GM18861 (cell line): Measurements from ENCODE around the gene RSBN1.

Experiments used
- ATAC-seq: cut with Tn5 transposase; IDR thresholded peaks from one replicate; pipeline ENCODE4 v1.9.1; 2021; ENCODE audit not compliant: unreplicated experiment

Gene RSBN1

DNA sequence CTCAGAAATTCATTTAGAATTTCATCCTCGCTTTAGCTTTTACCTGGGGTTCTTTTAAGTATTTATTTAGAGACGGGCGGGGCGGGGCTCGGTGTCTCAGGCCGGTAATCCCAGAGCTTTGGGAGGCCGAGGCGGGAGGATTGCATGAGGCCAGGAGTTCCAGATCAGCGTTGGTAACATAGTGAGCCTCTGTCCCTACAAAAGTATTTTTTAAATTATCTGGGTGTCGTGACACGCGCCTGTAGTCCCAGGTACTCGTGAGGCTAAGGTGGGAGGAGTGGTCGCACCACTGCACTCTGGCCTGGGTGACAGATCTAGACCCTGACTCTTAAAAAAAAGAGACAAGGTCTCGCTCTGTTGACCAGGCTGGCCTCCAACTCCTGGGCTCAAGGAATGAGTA is 942 bp upstream of the RSBN1 start:
- ATAC-seq = no peak

DNA sequence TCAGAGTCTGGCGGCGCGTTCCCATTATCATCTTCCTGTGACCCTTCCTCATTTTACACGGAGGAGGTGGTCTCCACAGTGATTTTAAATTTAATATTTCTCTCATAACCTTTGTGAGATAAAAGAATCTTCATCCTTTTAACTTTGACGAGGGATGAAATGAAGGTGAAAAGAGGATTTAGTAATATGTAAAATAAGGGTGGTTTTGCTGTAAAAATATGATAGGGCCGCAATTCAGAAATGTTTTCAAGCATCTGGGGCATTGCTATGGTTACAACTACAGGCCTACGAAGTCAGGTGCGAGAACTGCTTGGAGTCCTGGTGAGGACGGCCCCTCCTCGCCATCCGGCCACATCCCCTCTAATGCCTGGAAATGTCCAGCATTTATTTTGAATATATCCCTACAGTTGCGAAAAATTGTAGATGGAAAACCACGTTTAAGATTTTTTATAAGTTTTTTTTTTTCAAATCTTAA is 422 bp upstream of the RSBN1 start:
- no peak for ATAC-seq

DNA sequence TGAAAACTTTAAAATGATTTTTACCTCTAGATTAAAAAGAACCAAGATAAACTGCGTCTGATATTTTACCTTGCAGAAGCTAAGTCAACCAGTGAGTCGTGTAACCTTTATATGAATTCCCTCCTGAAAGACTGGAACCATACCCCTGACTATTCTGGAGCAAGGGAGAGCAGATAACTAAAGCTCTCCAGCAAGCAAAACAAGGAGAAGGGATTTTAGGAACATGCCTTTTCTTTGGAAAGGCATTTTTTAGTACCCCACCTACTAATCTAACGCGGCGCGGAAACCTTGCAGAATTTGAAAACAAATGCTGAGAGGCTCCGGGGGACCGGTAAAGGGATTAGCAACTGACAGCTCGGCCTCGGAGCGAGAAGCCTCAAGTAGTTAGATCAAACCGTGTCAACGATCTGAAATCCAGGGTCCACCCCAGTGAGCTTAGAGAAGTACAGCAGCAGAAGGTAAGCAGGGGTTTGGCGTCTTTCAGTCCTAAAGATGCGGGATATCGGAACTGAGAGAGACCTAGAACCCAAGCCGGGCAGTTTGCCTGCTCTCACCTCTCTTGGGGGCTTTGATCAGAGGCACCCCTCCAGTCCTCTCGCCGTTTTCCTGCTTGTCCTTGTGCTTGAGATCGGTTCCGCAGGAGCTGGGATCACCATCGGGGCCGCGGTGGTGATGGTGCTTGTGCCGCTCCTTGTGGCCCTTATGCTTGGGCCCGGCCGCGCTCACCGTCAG is 954 bp downstream of the RSBN1 start:
- ATAC-seq = no peak

DNA sequence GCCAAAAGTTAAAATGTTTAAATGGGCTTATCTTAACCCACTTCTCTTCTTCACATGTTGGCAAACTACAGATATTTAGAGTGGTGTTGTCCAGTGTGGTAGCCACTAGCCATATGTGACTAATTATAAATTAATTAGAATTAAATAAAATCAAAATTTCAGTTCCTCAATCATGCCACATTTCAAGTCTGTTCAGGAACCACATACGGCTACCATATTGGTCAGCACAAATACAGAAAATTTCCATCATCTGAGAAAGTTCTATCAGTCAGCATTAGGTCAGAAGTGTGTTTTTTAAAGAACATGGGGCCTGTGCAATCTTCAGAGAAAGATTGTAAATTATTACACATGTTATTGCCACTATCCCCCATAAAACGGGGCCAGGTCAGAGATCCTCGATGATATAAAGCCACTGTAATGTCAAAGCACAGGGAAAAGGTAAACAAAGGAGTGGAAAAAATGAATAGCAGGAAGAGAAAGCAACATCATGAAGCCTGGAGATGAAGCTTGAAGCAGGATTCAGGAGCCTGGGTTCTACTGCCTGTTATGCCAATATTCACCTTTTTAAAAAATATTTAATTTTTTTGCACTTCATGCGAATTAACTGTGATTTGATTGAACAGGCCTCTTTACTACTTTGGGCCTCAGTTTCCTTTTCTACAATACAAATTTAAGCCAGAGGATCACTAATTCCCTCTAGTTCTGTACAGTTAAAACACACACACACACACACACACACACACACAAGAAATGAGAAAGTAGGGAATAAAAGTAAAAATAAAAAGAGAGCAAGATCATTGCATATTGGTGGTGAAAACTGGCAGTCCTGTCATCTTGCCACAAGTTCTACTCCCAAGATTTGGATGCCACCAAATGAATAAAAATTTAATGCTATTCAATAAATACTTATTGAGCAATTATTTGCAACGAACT is 2.3 kb downstream of the RSBN1 start:
- no peak for ATAC-seq

DNA sequence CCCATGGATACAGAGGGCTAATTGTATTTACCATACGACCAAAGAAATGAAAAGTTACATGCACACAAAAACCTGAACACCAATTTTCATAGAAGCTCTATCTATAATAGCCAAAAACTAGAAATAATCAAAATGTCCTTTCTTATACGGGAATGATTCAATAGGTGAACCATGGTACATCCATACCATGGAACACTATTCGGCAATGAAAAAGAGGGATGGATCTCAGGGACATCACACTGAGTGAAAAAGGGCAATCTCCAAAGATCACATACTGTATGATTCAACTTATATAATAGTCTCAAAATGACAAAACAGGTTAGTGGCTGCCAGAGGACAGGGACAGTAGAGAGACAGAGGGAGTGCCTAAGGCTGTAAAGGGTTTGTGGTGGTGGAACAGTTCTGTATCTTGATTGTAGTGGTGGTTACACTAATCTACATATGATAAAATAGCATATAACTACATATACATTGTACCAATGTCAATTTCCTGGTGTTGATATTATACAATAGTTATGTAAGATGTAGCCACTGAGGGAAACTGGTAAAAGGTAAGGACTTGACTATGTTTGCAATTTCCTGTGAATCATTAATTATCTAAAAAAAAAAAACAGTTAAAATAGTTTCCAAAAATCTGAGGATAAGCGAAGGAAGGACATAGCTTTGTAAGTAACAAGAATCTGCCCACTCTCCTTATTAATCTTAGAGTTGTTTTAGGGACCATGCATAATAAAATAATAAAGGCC is 3.7 kb downstream of the RSBN1 start:
- ATAC-seq = no peak

DNA sequence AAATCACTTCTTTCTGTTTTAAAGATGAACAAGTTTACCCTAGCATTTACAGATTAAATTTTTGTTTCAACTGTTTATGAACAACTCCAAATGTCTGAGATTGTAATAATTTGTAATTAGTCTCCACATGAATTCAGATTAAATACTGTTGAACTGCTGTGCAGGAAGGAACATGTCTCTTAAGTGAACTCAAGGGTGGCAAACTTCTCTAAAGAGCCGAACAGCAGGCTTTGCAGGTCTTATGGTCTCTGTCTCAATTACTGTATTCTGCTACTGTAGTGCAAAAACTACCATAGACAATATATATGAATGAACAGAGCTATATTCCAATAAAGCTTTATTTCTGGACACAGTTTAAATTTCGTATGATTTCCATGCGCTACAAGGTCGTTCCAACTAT is 6.6 kb downstream of the RSBN1 start:
- ATAC-seq = no peak

DNA sequence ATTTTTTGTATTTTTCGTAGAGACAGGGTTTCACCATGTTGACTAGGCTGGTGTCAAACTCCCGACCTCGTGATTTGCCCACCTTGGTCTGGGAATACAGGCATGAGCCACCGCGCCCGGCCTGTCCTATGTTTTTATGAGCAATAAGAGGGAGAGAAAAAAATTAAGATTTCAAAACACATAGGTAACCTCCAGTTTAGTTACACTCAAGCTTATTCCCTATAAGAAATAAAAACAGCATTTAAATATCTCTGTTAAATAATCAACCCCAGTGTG is 7.1 kb downstream of the RSBN1 start:
- ATAC-seq = no peak

DNA sequence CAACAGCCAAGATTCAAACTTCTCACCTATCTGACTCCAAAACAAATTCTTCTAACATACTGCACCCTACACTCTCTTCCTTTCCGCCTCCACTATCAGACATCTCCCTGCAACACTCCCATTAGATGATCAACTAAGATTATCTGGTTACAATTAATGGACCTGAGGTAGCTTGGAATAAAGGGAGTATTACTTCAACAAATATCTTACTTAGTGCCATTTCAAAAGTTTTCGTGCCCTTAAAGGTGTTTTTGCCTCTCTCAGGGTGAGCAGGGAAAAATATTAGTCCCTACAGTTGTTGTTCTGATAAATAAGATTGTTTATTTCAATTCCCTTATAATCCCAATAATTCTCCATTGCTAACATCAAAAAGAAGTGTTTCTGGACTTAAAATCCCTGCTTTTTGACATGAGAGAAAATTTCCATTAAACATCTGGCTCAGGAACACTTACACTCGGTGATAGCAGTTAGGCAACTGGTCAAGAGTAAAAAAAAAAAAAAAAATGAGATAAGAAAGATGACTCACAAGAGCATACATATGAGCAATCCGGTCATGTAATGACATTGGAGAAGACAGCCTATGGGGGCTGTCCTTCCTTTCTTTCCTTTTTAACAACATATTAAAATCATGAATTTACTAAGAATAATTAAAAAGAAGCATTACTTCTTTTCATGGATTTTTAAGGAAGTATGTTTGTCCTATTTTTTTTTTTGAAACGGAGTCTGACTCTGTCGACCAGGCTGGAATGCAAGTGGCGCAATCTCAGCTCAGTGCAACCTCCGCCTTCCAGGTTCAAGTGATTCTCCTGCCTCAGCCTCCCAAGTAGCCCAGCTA is 7.6 kb downstream of the RSBN1 start:
- ATAC-seq = no peak

DNA sequence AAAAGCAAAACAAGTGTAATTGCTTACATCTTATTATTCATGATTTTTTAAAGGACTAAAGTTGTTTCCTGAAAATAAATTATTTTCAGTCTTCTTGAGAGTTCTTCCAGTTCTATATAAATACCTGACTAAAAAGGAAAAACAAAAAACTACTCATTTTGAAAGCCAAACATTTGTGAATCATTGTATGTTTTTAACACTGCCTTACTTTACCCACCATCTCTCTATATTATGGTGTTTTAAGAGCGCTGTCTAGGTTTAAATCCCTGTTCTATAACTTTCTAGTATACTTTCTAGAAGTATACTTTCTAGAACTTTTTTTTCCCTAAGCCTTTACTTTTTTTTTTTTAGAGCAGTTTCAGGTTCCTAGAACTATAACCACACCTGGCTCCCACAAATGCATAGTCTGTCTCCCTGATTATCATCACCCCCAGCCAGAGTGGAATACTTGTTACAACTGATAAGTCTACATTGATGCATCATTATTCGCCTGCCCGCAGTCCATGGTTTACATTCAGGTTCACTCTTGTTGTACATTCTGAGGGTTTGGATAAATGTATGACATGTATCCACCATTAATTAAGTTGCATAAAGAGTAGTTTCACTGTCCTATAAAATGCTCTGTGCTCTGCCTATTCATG is 9.8 kb downstream of the RSBN1 start:
- no peak for ATAC-seq

DNA sequence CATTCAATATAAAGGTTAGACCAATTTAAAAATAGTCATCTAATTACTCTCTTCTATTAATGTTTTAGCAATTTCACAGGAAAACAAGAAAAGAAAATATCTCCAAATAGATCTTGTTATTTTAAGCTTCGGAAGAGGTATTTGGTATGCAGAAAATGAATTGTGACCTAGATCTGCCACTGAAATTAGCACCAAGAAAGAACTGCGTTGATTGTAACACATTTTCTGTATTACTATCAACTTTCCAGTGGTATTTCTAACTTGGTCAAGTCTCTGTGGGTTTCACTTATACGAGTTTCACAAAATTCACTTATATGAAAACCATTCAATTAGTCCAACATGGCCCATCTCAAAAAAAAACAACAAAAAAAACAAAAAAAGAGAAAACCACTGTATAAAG is 11.8 kb downstream of the RSBN1 start:
- no peak for ATAC-seq

DNA sequence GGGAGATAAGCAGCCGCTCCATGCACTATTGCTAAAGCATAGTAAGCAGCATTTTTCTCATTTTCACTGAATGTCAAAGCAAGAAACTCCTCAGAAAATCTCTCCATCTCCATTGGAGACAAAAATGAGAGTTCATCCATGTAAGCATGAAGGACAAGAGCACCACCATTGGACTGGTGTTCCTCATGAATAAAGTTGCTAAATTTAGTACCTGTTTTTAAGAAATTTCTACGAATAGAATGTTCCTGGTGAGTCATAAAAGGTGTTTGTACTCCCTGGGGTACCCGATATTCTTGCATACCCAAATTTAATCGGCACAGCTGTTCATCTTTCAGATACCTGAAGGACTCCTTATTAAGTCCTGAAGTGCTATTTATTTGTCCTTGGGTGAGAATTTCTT is 14.8 kb downstream of the RSBN1 start:
- ATAC-seq = no peak

DNA sequence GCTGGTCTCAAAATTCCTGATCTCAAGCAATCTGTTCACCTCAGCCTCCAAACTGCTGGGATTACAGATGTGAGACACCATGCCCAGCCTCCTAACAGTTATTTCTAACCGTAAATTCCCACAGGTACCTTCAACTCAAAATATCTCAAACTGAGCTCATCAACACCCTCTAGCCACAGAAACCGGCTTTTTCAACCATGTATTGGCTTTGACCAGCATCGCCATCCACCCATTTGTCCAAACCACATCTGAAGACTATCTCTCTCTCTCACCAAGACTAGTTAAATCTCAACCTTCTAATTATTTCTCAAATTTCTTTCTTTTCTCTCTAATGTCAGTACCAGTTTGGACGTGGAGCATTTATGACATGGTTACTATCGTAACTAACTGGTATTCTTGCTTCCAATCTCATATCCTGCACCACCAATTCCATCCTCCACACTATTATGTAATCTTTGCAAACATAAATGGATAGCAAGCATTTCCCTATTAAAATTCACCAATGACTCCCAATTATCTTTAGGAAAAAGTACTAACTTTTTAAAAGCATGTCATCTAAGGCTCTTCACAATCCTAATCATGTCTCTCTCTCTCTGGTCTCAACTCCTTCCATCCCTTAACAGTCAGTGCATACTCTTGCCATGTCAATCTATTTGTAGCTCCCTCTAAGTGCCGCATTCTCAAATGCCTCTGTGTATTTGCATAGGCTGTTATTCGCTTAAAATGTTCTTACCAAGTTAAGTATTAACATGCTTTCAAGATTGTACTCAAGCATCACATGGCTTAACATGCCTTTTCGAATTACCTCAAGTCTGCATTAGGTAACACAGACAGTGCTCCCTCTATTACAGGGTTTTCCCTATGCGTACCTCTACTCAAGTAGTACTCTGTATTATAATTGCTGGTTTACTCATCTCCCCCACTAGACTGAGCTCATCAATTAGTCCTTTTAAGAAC is 18.1 kb downstream of the RSBN1 start:
- peak; percentile 56 for ATAC-seq

DNA sequence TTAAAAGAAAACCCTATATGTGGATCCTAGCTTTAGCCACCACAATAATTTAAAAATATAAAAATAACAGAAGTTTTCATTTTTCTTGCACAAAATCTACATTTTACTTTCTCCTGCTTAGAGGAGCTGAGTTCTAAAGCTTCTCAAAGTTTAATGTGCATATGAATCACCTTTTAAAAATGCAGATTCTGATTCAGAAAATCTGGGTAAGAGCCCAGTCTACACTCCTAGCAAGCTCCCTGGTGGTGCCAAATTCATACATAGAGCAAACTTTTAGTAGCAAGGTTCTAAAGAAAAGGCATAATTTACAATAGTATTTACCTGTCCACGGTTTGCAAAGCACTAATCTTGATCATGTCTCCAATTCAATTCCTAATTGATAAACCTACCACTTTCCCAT is 19.3 kb downstream of the RSBN1 start:
- ATAC-seq = no peak

DNA sequence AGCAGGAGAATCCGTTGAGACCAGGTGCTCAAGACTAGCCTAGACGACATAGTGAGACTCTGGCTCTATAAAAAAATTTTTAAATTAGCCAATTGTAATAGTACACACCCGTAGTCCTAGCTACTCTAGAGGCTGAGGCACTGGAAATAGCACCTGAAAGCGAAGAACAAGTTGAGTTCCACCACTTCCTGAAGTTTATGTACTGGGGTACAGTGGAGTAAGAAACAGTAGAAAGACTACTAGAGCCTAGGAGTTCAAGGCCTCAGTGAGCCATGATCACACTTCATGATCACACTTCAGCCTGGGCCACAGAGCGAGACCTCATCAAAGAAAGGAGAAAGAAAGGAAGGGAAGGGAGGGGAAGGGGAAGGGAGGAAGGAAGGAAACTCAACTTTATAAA is 19.8 kb downstream of the RSBN1 start:
- ATAC-seq = no peak

DNA sequence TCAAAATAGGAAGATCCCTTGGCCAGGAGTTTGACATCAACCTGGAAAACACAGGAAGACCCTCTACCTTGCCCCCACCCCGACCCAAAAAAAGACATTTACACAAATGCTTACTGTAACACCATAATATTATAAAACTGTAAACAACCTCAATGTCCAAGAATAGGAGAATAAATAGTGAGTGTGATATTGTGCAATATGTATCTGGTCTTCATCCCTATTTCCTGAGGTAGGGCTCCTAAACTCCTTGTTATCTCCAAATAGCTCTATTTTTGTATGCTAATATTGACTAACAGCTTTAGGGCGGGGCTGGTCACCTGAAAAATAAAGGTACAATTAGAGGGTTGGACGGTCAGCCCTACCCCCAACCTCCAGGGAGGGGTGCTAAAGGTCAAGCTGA is 23.5 kb downstream of the RSBN1 start:
- ATAC-seq = no peak

DNA sequence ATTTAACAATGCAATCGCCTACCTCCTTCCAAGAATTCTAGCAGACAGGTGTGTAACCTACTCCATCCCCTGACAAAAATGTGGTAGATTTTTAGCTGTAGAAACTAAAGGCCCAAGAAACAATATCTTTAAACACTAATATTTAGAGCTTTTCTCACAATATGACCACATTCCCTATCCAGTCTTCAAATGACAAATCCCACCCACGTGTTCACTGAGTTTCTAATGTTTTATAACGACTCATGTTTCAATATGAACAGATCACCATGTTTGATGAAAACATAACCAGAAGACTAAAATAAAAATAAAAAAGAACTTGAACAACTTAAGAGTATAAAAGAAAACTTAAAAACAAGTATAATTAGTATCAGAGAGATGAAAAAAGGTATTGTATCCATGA is 24.6 kb downstream of the RSBN1 start:
- ATAC-seq = no peak

DNA sequence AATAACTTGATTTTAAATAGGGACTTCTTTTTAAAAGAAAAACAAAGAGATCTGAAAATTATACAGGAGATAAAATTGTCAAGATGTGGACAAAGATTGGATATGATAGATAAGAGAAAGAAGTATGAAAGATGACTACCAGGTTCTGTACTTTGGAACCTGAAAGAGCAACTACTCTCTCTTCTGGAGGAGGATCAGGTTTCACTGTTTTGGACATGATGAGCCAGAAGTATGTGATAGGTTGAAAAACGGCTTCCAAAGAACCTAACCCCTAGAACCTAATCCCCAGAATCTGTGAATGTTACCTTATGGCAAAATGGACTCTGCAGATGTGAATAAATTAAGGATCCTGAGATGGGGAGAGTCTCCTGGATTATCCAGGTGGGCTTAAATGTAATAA is 26.2 kb downstream of the RSBN1 start:
- no peak for ATAC-seq

DNA sequence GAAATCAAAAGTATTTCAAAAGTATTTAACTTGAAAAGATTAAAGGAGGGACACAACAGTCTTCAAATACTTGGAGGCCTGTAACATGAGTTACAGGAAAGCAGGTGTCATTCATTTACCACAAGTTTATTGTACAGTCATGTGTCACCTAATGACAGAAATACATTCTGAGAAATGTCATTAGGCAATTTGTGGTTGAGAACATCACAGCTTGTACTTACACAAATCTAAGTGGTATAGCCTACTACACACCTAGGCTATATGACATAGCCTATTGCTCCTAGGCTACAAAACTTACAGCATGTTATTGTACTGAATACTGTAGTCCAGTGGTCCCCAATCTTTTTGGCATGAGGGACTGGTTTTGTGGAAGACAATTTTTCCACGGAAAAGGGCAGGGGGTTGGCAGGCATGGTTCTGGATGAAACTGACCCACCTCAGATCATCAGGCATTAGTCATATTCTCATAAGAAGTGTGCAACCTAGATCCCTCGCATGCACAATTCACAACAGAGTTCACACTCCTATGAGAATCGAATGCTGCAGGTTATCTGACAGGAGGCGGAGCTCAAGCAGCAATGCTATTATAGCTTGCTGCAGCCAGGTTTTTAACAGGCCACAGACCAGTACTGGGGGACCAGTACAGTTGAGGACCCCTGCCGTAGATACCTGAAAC is 28.0 kb downstream of the RSBN1 start:
- peak; percentile 69 for ATAC-seq
